Measurements from ENCODE around the gene FAF1. TPM values are rescaled to one million over a fixed set of nuclear protein-coding genes. Genes with fewer than 3 reads are reported as not detected.

Gene FAF1
- total and polyA plus RNA-seq, 2 donors (not counting 3 experiments of a cell fraction or from before 2014, with no cell fraction given): 9.0 to 57.6 TPM

GRCh38 chr1:50894340-50894739 lies 65.7 kb downstream of the FAF1 start:
- TF ChIP-seq, protein P1, sequence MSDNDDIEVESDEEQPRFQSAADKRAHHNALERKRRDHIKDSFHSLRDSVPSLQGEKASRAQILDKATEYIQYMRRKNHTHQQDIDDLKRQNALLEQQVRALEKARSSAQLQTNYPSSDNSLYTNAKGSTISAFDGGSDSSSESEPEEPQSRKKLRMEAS (IDR thresholded peaks at IDR 0.05; ENCODE audit: insufficient read depth, insufficient read length): no peak
- TF ChIP-seq, protein P2, sequence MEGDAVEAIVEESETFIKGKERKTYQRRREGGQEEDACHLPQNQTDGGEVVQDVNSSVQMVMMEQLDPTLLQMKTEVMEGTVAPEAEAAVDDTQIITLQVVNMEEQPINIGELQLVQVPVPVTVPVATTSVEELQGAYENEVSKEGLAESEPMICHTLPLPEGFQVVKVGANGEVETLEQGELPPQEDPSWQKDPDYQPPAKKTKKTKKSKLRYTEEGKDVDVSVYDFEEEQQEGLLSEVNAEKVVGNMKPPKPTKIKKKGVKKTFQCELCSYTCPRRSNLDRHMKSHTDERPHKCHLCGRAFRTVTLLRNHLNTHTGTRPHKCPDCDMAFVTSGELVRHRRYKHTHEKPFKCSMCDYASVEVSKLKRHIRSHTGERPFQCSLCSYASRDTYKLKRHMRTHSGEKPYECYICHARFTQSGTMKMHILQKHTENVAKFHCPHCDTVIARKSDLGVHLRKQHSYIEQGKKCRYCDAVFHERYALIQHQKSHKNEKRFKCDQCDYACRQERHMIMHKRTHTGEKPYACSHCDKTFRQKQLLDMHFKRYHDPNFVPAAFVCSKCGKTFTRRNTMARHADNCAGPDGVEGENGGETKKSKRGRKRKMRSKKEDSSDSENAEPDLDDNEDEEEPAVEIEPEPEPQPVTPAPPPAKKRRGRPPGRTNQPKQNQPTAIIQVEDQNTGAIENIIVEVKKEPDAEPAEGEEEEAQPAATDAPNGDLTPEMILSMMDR (IDR thresholded peaks at IDR 0.05; ENCODE audit: extremely low read depth in 1 of 2, insufficient read depth in 1 of 2, low read depth in 1 of 2, low read length in 2 of 2): no peak
- TF ChIP-seq JUN (IDR thresholded peaks at IDR 0.05; ENCODE audit: borderline replicate concordance, insufficient read depth, insufficient read length, low read depth) (no peak), GATA2 (IDR thresholded peaks at IDR 0.05; ENCODE audit: insufficient read depth, insufficient read length, low read depth, low read length) (no peak), POLR2AphosphoS5 (IDR thresholded peaks at IDR 0.05; ENCODE audit: insufficient read depth, low read depth, low read length) (no peak), POLR2A (IDR thresholded peaks at IDR 0.05; ENCODE audit: low read depth, low read length) (no peak), EZH2 (IDR thresholded peaks at IDR 0.05; ENCODE audit: borderline replicate concordance, low read depth, low read length, severe bottlenecking) (no peak), FOS (IDR thresholded peaks at IDR 0.05; ENCODE audit: borderline replicate concordance, insufficient read depth, low read length) (no peak), MYC (IDR thresholded peaks at IDR 0.05; ENCODE audit: low read depth, low read length) (no peak)
- no peak for FAIRE-seq
- ChIA-PET POLR2A (no interaction called here), CTCF (no interaction called here)
- peaks cover 2% of the 10 kb centered on the region for H4K20me1 ChIP-seq (replicated peaks; ENCODE audit: control insufficient read depth, extremely low read depth, insufficient read depth, low read length)
- DNase-seq (ENCODE audit: low read depth, low spot score): no peak
- H3K4me1 ChIP-seq (ENCODE audit: control insufficient read depth, extremely low read depth, insufficient read depth, low read length): no peaks in the 10 kb centered on the region
- H3K9ac ChIP-seq (replicated peaks; ENCODE audit: extremely low read depth, insufficient read depth, low read length): no peak overlapping the region
- no TSS peak for BruUV-seq (replicated peaks)
- no peak overlapping the region for H3K27ac ChIP-seq (ENCODE audit: insufficient read depth, low read depth, low read length)
- no peaks in the 10 kb centered on the region for H3K9me3 ChIP-seq (replicated peaks; ENCODE audit: control insufficient read depth, insufficient read depth, low read length)
- H3K4me3 ChIP-seq (replicated peaks in 1 of 3; ENCODE audit: insufficient read depth in 1 of 3, low read depth in 1 of 3, low read length in 3 of 3): no peak overlapping the region
- no peaks in the 10 kb centered on the region for H3K36me3 ChIP-seq (ENCODE audit: control insufficient read depth in 2 of 2, extremely low read depth in 1 of 2, insufficient read depth in 2 of 2, low read length in 2 of 2)
- no peak overlapping the region for H2AFZ ChIP-seq (ENCODE audit: low read depth, low read length)
- H3K4me2 ChIP-seq (ENCODE audit: insufficient read depth, low read length): no peak overlapping the region
- no peaks in the 10 kb centered on the region for H3K27me3 ChIP-seq (ENCODE audit: control insufficient read depth in 2 of 2, insufficient read depth in 2 of 2, low read length in 2 of 2)
- dilution Hi-C loops (cut with MboI; ENCODE audit: extremely low pct_ligation_motif_present, low sequenced_read_pairs) (no loop called here), intact Hi-C loops (cut with micrococcal nuclease) (no loop called here)
- no peaks in the 10 kb centered on the region for H3K9me1 ChIP-seq (replicated peaks; ENCODE audit: control insufficient read depth, extremely low read depth, insufficient read depth, low read length)
- H3K79me2 ChIP-seq (ENCODE audit: control insufficient read depth, insufficient read depth, low read length): peaks cover 36% of the 10 kb centered on the region
